ENCODE data around the gene RBM19. TPM values are rescaled to one million over a fixed set of nuclear protein-coding genes. Genes with fewer than 3 reads are reported as not detected.

RBM19 gene
- total and polyA plus RNA-seq, 4 donors, result 17.9 to 33.6 (median 21.9) TPM

- no peaks in the 10 kb centered on the region for H3K9me3 ChIP-seq (ENCODE audit: control insufficient read depth in 4 of 4, insufficient read depth in 3 of 4, low read length in 3 of 4)
- no peak for DNase-seq
- 78 to 94% methylated on average over 5 of the region's 5 CpGs for WGBS, 2 donors
- no peak overlapping the region for H3K27ac ChIP-seq (ENCODE audit: low read depth in 1 of 2, low read length in 1 of 2)
- no peaks in the 10 kb centered on the region for H3K27me3 ChIP-seq (ENCODE audit: control insufficient read depth in 3 of 3, insufficient read depth in 3 of 3, low read length in 2 of 3)
- no peak for ATAC-seq (ENCODE audit: insufficient read depth, low FRiP score)
- no peak overlapping the region for H3K4me3 ChIP-seq
- peaks cover 0 to 20% (median 6%) of the 10 kb centered on the region in 5 donors for H3K4me1 ChIP-seq (ENCODE audit: control insufficient read depth in 5 of 5, insufficient read depth in 5 of 5, low read length in 5 of 5)
- no peak for TF ChIP-seq CTCF (IDR thresholded peaks at IDR 0.05; ENCODE audit: control extremely low read depth, extremely low read depth)
- peaks cover 7 to 43% (median 12%) of the 10 kb centered on the region in 4 donors for H3K36me3 ChIP-seq (ENCODE audit: control insufficient read depth in 4 of 4, insufficient read depth in 4 of 4, low read length in 4 of 4)
- no peak overlapping the region for H3K9ac ChIP-seq (ENCODE audit: insufficient read depth in 1 of 2, low read length in 2 of 2)
Measured at GRCh38 chr12:113929312-113929989, 36.7 kb downstream of the RBM19 start.

GRCh38 chr12:113926788-113927187, 39.3 kb downstream of the RBM19 start:
- Histone ChIP-seq H3K27ac (ENCODE audit: low read depth in 1 of 2, low read length in 1 of 2) (no peak overlapping the region), H3K9ac (ENCODE audit: insufficient read depth in 1 of 2, low read length in 2 of 2) (no peak overlapping the region), H3K9me3 (ENCODE audit: control insufficient read depth in 4 of 4, insufficient read depth in 3 of 4, low read length in 3 of 4) (no peaks in the 10 kb centered on the region), H3K4me1 (ENCODE audit: control insufficient read depth in 5 of 5, insufficient read depth in 5 of 5, low read length in 5 of 5) (peaks cover 0 to 2% (median under 1%) of the 10 kb centered on the region in 5 donors), H3K36me3 (ENCODE audit: control insufficient read depth in 4 of 4, insufficient read depth in 4 of 4, low read length in 4 of 4) (peaks cover 12 to 49% (median 22%) of the 10 kb centered on the region in 4 donors), H3K4me3 (no peak overlapping the region), H3K27me3 (ENCODE audit: control insufficient read depth in 3 of 3, insufficient read depth in 3 of 3, low read length in 2 of 3) (no peaks in the 10 kb centered on the region)
- TF ChIP-seq CTCF (IDR thresholded peaks at IDR 0.05; ENCODE audit: control extremely low read depth, extremely low read depth), result no peak
- DNase-seq (no peak), ATAC-seq (ENCODE audit: insufficient read depth, low FRiP score) (no peak)
- 86 to 94% methylated on average over 8 of the region's 8 CpGs for WGBS, 2 donors

GRCh38 chr12:113924341-113924740, 41.8 kb downstream of the RBM19 start:
- no peak overlapping the region for H3K9ac ChIP-seq (ENCODE audit: insufficient read depth in 1 of 2, low read length in 2 of 2)
- no peak overlapping the region for H3K4me3 ChIP-seq
- TF ChIP-seq CTCF (IDR thresholded peaks at IDR 0.05; ENCODE audit: control extremely low read depth, extremely low read depth), result no peak
- no peaks in the 10 kb centered on the region for H3K27me3 ChIP-seq (ENCODE audit: control insufficient read depth in 3 of 3, insufficient read depth in 3 of 3, low read length in 2 of 3)
- H3K27ac ChIP-seq (ENCODE audit: low read depth in 1 of 2, low read length in 1 of 2), result no peak overlapping the region
- no peak for DNase-seq
- peaks cover 12 to 56% (median 24%) of the 10 kb centered on the region in 4 donors for H3K36me3 ChIP-seq (ENCODE audit: control insufficient read depth in 4 of 4, insufficient read depth in 4 of 4, low read length in 4 of 4)
- no peaks in the 10 kb centered on the region for H3K4me1 ChIP-seq (ENCODE audit: control insufficient read depth in 5 of 5, insufficient read depth in 5 of 5, low read length in 5 of 5)
- WGBS, 2 donors, result 69 to 71% methylated on average over 4 of the region's 4 CpGs
- no peak for ATAC-seq (ENCODE audit: insufficient read depth, low FRiP score)
- no peaks in the 10 kb centered on the region for H3K9me3 ChIP-seq (ENCODE audit: control insufficient read depth in 4 of 4, insufficient read depth in 3 of 4, low read length in 3 of 4)

All from lung (tissue), 12 donors.